DMS 273 (cell line): Measurements from ENCODE around the gene THAP7.

Experiments used
- DNase-seq: peaks from one replicate; lab custom pipeline; 2025; ENCODE audit not compliant: unreplicated experiment; lab: John Stamatoyannopoulos, UW

THAP7 gene

DNA sequence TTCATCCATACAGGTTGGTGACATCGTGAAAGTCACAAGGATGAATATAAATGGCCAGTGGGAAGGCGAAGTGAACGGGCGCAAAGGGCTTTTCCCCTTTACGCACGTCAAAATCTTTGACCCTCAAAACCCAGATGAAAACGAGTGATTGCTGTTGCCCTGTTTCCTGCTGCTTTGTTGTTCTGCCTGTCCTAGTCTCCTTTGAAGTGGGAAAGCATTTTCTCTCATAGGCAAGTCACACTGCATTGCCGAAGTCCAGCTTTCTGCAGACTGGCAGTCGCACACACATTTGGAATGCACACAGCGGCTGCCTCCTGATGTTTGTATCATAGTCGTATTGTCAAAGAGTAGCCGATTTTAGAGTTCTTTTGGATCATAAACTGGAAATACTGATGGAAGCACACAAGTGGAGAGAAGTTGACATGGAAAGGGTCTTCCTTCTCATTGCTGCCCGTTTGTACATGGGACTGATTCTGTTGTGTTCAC, 52.2 kb downstream of the THAP7 start:
- no peak for DNase-seq
